Activated CD4-positive, alpha-beta T cell treated with anti-CD3 and anti-CD28 coated beads for 4 hours (primary cell): ENCODE results near the gene SH2D6.
A peak's percentile ranks its signal among the peaks of the same experiment; 100 is the strongest.
"Not testable (repeated sequence)": the region's sequence is repeated elsewhere in the genome, so short reads cannot be mapped to it uniquely, and the experiment has no call there.

Experiments used
- DNase-seq, 2 donors: peaks; one replicate each; pipeline ENCODE4 v3.0.0-alpha.2; 2020

Gene SH2D6

GRCh38 chr2:85398426-85399182, 19.9 kb upstream of the SH2D6 start:
- no peak for DNase-seq

DNA sequence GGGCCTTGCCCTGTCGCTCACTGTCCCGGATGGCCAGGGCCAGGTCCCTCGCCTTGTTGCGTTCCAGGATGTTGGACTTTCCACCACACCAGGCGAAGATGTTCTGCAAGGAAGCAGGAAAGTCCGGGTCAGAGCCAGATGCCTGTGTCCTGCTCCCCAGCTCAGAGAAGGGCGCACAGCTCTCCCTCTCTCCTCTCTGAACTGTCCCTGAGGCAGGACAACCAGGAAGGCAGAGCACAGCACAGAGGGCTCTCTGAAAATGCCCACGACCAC, 19.4 kb upstream of the SH2D6 start:
- no peak for DNase-seq

DNA sequence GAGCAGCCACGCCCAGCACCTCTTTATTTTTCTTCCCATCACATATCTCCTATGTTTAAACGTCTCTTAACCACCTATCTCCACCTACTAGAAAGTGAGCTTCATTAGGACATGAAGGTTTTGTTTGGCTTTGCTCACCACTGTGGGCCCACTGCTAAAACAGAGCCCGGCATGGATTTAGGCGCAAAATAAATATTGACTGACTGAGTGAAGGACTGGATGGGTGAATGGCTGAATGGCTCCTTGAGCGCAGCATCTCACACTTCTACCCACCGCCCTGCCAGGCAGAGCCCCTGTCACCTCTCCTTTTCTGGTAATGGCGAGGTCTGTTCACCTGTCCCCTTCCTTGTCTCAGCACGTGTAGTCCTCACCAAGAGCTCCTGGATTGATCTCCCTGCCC, 18.5 kb upstream of the SH2D6 start:
- no peak for DNase-seq

DNA sequence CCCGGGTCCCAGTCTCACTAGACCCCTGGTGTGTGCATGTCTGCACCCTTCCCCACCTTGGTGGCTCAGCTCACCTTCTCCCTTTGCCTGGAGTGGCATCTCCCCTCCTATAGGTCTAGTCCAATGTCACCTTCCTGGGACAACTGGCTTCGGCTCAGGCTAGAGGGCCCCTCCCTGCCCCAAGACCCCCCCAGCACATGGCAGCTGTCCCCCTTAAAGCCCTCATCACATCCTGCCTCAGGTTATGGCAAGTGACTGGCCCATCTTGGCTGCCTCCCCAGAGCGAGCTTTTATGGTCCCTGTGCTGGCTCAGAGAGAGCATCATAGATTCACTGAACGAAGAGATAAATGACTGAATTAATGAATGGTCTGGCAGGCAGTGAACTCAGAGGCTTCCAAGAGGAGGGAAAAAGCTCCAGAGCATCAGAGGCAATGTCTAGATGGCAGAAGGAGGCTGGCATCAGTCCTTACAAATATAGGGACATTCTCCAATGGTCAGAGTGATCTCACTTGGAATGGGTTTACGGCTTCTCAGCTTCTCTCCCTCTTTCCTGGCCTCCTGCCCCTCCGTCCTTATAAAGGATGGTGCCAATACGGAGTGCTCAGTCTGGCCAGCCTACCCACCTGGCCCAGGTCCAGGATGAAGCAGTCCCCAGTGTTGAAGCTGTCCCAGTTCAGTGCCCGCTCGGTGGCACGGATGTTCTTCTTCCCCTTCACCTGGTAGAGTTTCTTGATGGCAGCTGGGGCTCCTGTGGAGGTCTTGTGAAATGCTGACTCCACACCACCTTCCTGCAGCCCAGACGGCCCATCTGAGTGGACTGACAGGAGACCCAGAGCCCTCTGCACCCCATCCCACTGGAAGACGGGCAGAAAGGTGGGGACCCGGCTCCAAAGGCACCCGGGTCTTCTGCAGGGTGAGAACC, 17.7 kb upstream of the SH2D6 start:
- no peak for DNase-seq

DNA sequence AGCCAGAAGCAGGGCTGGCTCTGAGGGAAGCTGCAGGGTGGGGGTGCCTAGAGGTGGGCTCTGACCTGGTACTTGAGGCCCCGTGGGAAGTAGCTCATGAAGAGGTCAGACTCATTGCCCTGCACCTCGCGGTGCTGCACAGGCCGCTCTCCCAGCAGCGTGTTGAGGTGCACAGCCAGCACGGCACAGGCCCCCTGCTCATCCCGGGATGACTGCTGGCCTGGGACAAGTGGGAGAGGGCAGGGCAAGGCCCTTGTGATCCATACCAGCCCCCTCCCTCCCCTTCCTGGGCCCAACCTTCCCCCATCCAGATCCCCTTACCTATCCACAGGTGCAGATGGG, 17.1 kb upstream of the SH2D6 start:
- DNase-seq: no peak

DNA sequence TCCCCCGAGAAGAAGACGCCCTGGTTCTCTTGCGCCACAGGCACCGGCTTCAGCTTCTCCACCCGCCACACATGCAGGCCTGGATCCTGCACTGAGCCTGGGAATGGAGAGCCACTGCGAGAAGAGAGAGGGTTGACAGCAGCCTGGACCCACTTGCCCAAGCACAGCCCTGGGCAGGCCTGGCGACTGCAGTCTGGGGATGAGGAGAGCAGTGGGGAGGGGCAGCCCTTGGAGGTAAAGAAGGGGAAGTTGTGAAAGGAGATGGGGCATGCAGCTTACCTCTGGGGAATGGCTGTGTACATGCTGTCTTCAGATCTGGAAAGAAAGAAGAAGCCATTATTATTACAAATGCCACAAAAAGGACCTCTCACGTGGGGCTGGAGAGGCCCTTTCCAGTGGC, 16.7 kb upstream of the SH2D6 start:
- DNase-seq: no peak

DNA sequence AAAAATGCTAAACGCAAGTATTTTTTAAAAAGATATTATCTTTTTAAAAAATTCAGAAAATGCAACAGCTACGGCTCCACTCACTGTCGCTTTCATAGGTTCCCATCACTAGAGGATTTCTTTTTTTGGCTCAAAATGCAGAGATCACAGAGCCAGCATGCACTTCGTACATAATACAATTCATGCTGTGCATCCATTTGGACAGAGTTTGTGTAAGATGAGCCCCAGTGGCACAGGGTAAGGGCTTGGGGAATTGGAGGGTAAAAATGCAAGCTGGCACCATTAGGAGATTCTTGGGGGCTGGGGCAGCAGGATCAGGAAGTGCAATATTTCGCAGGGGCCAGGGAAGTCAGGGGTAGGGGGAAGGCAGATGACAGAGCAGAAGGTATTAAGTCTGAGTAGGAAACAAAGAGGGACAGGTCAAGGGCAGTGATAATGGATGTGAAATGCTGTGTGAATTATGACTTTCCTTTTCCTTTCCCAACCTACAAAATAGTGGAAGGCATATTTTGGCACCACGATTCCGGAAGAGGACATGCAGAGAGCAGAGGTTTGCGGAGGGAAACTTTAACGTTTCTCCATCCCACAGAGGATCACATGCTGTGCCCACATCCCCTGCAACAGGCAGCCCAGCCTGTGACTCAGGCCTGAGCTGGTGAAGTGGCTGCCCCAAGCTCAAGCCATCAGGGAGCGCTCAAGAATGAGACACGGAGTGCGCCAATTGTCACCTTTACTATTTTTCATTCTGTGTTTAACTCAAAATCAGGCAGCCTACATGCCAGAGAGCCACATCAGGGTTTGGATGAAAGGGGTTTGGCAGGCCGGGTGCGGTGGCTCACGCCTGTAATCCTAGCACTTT, 13.1 kb upstream of the SH2D6 start:
- DNase-seq: peak; percentile 64 to 71

DNA sequence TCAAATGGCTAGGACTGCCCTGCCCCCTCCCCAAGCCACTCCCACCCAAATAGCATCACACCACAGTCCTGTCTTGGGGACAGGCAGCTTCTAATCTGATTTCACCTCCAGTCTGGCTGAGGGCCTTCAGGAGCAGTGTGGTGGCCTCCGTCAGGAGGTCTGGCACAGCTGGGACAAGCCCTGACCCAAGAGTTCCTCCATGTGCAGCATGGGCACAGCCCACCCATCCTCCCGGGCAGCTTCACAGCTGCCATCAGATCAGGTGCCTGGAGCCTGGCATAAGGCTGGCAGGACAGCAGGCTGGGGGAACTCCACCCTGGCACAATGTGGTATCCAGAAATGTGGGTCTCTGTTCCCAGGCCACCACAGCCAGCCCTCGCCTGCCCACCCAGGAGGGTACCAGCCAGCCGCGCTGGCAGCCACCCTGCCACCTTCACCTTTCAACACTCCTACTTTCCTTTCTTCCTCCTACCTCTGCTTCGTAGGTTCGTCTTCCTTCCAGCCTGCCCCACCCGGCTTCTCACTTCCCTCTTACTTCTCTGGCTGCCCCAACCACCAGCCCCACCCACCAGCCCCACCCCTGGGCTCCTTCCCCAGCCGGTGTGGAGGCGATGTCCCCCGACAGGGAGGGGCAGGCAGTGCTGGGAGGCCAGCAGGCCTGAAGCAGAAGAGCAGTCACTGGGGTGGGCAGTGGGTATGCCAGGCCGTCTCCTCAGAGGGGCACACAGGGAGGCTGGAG, 8.5 kb upstream of the SH2D6 start, which contains the start of gene CAPG:
Gene CAPG (minus strand): TSS at position 522 of the 739 bp plus-strand sequence. CDS start 8,221 bp downstream, outside the sequence.
- peak; percentile 40 to 43 for DNase-seq

GRCh38 chr2:85410584-85411404, 7.7 kb upstream of the SH2D6 start:
- no peak for DNase-seq

DNA sequence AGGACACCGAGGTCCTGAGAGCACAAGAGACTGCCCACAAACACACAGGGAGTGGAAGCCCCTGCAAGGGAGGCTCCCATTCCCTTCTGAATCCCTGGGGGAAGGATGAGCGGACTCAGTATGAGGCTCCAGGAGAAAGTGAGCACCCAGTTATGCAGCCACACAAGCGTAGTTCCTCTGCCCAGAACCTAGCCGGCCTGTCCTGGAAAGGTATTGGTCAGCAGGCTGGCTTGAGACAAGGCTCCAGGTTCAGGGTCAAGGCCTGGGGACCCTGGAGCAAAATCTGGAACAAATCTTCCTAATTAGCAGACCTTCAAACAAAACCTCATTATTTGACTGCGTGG, 7.1 kb upstream of the SH2D6 start:
- DNase-seq: no peak

GRCh38 chr2:85413592-85414420, 4.7 kb upstream of the SH2D6 start:
- DNase-seq: peak in 1 of 2 donors; percentile 45

DNA sequence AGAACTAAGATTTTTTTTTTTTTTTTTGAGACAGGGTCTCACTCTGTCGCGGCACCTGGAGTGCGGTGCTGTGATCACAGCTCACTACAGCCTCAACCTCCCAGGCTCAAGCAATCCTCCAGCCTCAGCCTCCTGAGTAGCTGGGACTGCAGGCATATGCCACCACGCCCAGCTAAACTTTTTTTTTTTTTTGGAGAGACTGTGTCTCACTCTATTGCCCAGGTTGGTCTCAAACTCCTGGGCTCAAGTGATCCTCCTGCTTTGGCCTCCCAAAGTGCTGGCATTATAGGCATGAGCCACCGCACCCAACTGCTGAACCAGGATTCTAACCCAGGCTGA, 4.1 kb upstream of the SH2D6 start:
- DNase-seq: not testable (repeated sequence)

DNA sequence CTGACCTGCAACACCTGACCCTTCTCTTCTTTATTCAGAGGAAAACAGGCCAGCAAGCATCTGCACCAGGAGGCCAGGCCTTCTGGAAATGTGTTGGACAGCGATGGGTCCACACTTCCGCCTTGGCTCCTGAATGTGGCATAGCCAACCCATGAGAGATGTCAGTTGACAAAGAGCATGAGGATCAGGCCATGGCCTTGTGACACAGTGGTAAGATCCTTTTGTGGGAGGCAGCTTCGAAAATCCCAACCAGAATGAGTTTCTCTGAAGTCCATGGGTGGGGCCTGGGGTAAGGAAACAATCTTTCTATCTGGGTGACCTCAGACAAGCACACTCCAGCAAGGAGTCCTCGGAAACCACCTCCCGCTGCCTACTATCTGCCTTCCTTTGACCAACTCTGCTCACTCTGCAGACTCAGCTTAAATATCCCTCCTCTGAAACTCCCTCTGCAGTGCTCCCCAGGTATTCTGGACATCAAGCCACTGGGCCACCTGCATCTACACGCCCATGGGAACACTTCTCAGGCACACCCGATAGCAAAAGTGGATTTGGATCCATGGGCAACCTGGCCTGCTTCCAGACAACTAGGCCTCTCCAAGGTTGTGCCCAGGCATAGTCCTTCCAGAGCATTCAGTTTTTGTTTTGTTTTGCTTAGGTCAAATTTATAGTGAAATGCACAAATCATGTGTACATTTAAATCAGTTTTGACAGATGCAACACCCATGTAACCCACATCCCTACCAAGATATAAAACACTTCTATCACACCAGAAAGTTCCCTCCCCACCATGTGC, 3.6 kb upstream of the SH2D6 start:
- DNase-seq: no peak

- no peak for DNase-seq
Observed at GRCh38 chr2:85415980-85416650, 2.4 kb upstream of the SH2D6 start.

- no peak for DNase-seq
Observed at GRCh38 chr2:85419009-85419675, 628 bp downstream of the SH2D6 start.

- DNase-seq: peak; percentile 83 to 91
Observed at GRCh38 chr2:85420536-85421259, 2.2 kb downstream of the SH2D6 start.

GRCh38 chr2:85421260-85422071, 3.0 kb downstream of the SH2D6 start:
- no peak for DNase-seq
